GM19463 (cell line): ENCODE results near the gene GAS2L2.
"Not testable (repeated sequence)": the region's sequence is repeated elsewhere in the genome, so short reads cannot be mapped to it uniquely, and the experiment has no call there.

Experiments used
- ATAC-seq: cut with Tn5 transposase; IDR thresholded peaks from one replicate; pipeline ENCODE4 v1.9.1; 2021; ENCODE audit warnings: mild to moderate bottlenecking, moderate library complexity; ENCODE audit not compliant: unreplicated experiment

GAS2L2 gene

GRCh38 chr17:35730400-35731005 lies 22.5 kb downstream of the GAS2L2 start:
- ATAC-seq: no peak

DNA sequence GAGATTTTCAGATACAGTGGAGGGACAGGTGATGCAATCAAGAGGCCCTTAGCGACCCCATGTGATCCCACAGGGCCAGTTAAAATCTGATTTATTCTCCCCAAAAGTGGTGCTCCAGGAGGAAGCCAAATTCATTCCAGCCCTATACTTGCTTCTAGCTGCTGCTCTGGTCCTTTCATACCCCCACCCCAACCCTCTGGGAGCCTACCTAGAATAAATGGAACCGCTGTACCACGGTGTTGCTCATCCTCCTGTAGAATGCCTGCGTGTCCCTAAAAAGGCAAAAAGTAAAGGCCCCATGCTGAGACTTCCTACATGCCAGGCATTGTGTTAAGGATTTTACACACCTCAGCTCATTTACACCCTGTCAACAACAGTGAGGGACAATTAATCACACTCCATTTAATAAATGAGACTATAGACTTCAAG lies 23.6 kb downstream of the GAS2L2 start:
- ATAC-seq: no peak

DNA sequence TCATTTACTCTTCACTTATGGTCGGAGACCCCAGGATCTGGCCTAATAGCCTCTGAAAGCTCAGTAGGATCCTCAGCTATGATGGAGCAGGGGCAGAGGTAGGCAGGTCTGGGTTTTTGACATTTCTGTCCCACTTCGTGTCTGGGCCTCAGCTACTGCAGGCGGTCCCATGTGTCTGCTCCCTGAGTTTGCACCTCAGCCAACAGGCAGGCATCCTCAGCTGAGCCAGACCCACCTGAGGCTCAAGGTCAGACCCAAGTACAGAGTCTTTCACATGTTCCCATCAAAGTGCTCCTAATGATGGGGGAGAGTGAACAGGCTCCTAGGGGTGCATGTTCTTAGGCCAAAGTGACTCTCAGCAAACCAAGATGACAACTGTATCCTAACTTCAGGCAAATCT lies 24.5 kb downstream of the GAS2L2 start:
- ATAC-seq: no peak

DNA sequence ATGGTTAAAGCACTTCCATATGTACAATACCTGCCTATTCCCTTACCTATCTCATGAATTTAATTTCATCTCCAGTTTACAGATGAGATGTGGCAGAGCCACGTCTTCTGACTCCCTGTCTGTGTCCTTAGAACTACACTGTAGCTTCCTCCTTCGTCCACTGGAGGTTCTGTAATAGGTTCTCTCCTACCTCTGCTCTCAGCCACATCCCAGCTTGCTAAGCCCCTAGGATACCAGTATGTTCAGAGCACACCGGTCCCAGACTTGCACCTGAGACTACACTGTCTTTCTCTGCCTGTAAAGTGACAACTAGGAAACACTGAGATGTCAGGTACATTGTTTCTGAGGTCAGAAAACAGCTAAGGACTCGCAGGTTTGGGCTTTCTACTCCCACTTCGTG lies 25.4 kb downstream of the GAS2L2 start:
- no peak for ATAC-seq

GRCh38 chr17:35726953-35727460 lies 26.0 kb downstream of the GAS2L2 start:
- ATAC-seq: no peak

DNA sequence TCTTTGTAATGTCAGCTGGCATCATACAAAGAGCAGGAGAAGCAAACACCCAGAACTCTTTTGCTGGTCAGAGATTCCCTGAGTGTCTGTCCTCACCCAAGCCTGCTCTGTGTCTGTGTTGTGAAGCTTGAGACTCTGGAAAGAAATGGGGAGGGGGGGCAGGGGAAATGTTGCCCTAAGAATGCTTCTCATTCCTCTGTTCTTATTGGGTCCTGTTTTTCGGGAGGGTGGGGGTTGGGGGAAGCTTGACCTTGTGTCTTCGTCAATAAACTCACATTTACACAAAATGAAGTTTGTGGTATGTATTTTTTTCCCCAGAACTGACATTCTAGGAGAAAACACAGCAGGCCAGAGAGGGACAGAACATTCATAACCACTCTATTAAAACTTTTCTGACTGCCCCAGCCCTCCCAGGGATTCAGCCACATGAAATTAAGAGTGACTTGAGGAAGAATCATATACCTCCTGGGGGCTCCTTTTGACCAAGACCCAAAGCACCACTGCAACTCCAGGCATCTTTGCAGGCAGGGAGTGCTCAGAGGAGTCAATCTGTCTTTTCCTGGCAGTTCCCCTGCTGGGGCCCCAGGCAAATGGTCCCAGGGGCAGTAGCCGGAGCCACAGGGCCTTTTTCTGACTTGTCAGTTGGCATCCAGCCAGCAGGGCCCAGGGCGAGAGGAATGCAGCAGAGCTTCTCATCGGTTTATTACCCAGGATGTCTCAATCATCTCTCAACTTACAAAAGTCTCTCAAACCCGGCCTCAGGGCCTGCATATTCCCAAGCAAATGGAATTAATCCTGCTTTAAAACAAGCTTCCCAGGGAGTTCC lies 26.7 kb downstream of the GAS2L2 start:
- ATAC-seq: no peak

DNA sequence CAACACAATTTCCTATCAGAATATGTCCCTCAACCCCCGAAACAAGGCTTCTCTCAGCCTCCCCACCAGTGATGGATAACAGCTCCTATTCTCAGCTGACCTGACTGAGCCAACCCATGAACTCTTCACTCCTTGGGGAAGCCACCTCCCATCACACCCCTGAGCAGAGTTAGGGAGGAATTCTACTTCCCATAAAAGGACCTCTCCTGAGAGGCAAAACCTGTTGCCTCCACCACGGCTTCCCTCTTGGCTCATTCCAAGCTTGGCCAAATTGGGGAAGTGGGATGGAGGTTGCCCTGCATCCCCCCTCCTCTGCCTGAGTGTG lies 27.3 kb downstream of the GAS2L2 start:
- ATAC-seq: no peak

GRCh38 chr17:35725058-35725457 lies 28.0 kb downstream of the GAS2L2 start:
- no peak for ATAC-seq

GRCh38 chr17:35723735-35724134 lies 29.3 kb downstream of the GAS2L2 start:
- ATAC-seq: no peak

GRCh38 chr17:35717475-35717874 lies 35.6 kb downstream of the GAS2L2 start:
- ATAC-seq: no peak

- ATAC-seq: no peak
Measured at GRCh38 chr17:35716897-35717465, 36.1 kb downstream of the GAS2L2 start.

GRCh38 chr17:35716173-35716572 lies 36.9 kb downstream of the GAS2L2 start:
- no peak for ATAC-seq

- ATAC-seq: no peak
Measured at GRCh38 chr17:35715416-35715815, 37.6 kb downstream of the GAS2L2 start.

- no peak for ATAC-seq
Measured at GRCh38 chr17:35714988-35715387, 38.1 kb downstream of the GAS2L2 start.

DNA sequence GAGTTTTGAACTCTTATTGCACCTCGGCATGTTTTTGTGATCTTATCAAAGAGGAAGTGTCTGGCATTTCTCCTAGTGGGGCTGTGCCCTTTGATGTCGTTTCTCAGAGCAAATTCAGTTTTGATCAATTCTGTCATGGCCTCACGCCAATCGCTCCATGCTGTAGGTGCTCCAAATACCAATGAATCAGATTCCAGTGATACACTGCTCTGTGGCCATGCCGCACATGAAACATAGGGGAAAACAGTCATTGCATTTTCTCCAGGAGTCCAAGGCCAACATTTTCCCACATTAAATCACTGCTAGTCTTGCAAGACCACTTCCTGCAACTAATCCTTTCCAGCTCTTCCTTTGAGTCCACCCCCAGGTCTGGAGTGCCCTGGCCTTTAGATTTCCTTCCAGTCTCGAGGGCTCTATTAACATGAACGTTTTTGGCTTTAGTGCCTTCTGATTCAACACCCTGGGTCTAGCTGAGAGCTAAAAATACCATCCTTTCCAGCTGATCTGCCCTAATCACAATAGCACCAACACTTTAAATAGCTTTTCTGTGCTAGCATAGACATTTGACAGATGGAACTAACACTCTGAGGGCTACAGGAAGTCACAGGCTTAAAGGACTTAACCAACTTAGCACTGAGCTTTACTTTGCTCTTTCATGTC lies 39.8 kb downstream of the GAS2L2 start:
- no peak for ATAC-seq

GRCh38 chr17:35710950-35711349 lies 42.1 kb downstream of the GAS2L2 start:
- ATAC-seq: no peak

- ATAC-seq: no peak
Measured at GRCh38 chr17:35709874-35710273, 43.2 kb downstream of the GAS2L2 start.

DNA sequence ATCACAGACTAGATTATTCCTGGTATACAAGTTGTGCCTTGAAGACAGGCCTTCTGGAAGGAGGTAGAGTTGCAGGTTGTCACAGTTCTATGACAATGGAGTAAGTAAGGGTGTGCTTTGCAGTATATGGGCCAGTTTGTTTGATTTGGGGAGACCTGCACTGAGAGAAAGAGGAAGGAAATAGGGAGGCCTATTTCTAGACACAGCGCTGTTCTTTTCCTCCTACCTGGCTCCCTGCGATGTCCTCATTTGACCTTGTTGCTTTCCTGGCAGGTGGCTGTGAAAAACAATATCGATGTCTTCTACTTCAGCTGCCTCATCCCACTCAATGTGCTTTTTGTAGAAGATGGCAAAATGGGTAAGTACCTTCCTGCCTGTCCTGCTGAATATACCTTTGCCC lies 44.1 kb downstream of the GAS2L2 start:
- no peak for ATAC-seq

- ATAC-seq: no peak
Measured at GRCh38 chr17:35708149-35708548, 44.9 kb downstream of the GAS2L2 start.

- ATAC-seq: no peak
Measured at GRCh38 chr17:35705705-35706104, 47.3 kb downstream of the GAS2L2 start.

DNA sequence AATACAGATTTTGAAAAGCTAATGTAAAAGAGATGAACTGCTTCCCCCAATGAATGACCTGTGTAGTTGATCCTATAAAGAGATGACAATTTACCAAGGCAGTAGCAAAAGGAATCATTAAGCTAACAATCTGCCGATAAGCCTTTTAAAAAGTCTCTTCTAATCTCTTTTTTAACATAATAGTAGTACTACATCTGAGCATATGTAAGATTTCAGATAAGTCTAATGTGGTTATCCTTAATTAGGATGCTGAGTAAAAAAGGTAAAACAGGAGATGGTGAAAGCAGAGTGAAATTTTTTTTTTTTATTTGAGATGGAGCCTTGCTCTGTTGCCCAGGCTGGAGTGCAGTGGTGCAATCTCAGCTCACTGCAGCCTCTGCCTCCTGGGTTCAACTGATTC lies 47.8 kb downstream of the GAS2L2 start:
- ATAC-seq: no peak

- not testable (repeated sequence) for ATAC-seq
Measured at GRCh38 chr17:35703308-35703707, 49.7 kb downstream of the GAS2L2 start.
